Activated B cell treated with CpG ODN at 0.5 μM for 24 hours (primary cell): ENCODE data around the gene SERINC2. TPM values are rescaled to one million over a fixed set of nuclear protein-coding genes. Genes with fewer than 3 reads are reported as not detected.
A peak's percentile ranks its signal among the peaks of the same experiment; 100 is the strongest.

Experiments
- ATAC-seq: fragments of 200-7000 bp; cut with Tn5 transposase; one replicate; pipeline ENCODE4 v1.10.0; 2021; ENCODE audit warnings: low read depth, mild to moderate bottlenecking, moderate library complexity
- CTCF ChIA-PET: fragments of 350-600 bp; sonication (Branson Sonifier 250); formaldehyde crosslinking; loops from one replicate; lab custom pipeline; 2021; ENCODE audit warnings: antibody characterized with exemption; lab: Charles Lee
- POLR2A ChIA-PET: fragments of 350-600 bp; sonication (Branson Sonifier 250); formaldehyde crosslinking; loops from one replicate; lab custom pipeline; 2021; ENCODE audit warnings: antibody characterized with exemption; lab: Charles Lee
- DNase-seq: peaks from one replicate; pipeline ENCODE4 v3.0.0; 2022
- H3K27ac Mint-ChIP-seq: one replicate; pipeline ENCODE4 v1.8.0; 2020; ENCODE audit warnings: mixed read lengths
- H3K27me3 Mint-ChIP-seq: one replicate; pipeline ENCODE4 v1.8.0; 2021; ENCODE audit warnings: mixed read lengths
- H3K36me3 Mint-ChIP-seq: one replicate; pipeline ENCODE4 v1.8.0; 2021; ENCODE audit warnings: low read depth, mixed read lengths
- H3K4me1 Mint-ChIP-seq: one replicate; pipeline ENCODE4 v1.8.0; 2021; ENCODE audit warnings: mixed read lengths
- H3K4me3 Mint-ChIP-seq: one replicate; pipeline ENCODE4 v1.8.0; 2020; ENCODE audit warnings: mild to moderate bottlenecking, mixed read lengths
- H3K9me3 Mint-ChIP-seq: one replicate; pipeline ENCODE4 v1.8.0; 2020; ENCODE audit warnings: mixed read lengths
- intact Hi-C: fragments of 100-400 bp; cut with micrococcal nuclease; formaldehyde crosslinking; loops from one replicate; pipeline ENCODE4 v1.15.1; 2024
- total RNA-seq: library from RNA; stranded (reverse); gene quantifications from 2 replicates; pipeline ENCODE4 v1.2.3, GENCODE V29; 2022
- TF ChIP-seq, protein P1 (sequence below): fragments of 200-600 bp; IDR thresholded peaks from one replicate; pipeline ENCODE4 v1.8.0; 2022; ENCODE audit warnings: antibody characterized with exemption, mild to moderate bottlenecking

SERINC2 gene
- total RNA-seq, 1 donor from 2014 or later, result 0.11 TPM

- ATAC-seq, result no peak
These were observed 22.7 kb downstream of the SERINC2 start for GRCh38 chr1:31435471-31436409.

GRCh38 chr1:31436596-31437432, 23.8 kb downstream of the SERINC2 start:
- Mint-ChIP-seq H3K27me3 (no peaks in the 10 kb centered on the region), H3K4me1 (peaks cover 47% of the 10 kb centered on the region), H3K36me3 (no peaks in the 10 kb centered on the region), H3K9me3 (no peaks in the 10 kb centered on the region), H3K27ac (no peak overlapping the region), H3K4me3 (no peak overlapping the region)
- ATAC-seq (no peak), DNase-seq (no peak)
- CTCF ChIA-PET, result no interaction called here
- intact Hi-C loops, result no loop called here
- TF ChIP-seq, protein P1, sequence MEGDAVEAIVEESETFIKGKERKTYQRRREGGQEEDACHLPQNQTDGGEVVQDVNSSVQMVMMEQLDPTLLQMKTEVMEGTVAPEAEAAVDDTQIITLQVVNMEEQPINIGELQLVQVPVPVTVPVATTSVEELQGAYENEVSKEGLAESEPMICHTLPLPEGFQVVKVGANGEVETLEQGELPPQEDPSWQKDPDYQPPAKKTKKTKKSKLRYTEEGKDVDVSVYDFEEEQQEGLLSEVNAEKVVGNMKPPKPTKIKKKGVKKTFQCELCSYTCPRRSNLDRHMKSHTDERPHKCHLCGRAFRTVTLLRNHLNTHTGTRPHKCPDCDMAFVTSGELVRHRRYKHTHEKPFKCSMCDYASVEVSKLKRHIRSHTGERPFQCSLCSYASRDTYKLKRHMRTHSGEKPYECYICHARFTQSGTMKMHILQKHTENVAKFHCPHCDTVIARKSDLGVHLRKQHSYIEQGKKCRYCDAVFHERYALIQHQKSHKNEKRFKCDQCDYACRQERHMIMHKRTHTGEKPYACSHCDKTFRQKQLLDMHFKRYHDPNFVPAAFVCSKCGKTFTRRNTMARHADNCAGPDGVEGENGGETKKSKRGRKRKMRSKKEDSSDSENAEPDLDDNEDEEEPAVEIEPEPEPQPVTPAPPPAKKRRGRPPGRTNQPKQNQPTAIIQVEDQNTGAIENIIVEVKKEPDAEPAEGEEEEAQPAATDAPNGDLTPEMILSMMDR, result no peak
- POLR2A ChIA-PET, result interaction anchor here (0.6 kb wide), 1 partner anchor 272 kb away, joined by 4 read pairs; no protein-coding TSS in a partner anchor

More at GRCh38 chr1:31435471-31436409, 22.7 kb downstream of the SERINC2 start:
- ChIA-PET CTCF (no interaction called here), POLR2A (no interaction called here)
- Mint-ChIP-seq H3K4me1 (peaks cover 40% of the 10 kb centered on the region), H3K4me3 (no peak overlapping the region), H3K9me3 (no peaks in the 10 kb centered on the region), H3K27ac (peak overlapping the region; percentile 35), H3K36me3 (no peaks in the 10 kb centered on the region), H3K27me3 (no peaks in the 10 kb centered on the region)
- no peak for DNase-seq
- intact Hi-C loops, result no loop called here
- TF ChIP-seq, protein P1, result no peak

GRCh38 chr1:31437433-31438037, 24.5 kb downstream of the SERINC2 start:
- DNase-seq, result no peak
- POLR2A ChIA-PET, result interaction anchor here (0.6 kb wide), 1 partner anchor 273 kb away, joined by 4 read pairs; no protein-coding TSS in a partner anchor
- Mint-ChIP-seq H3K4me1 (peaks cover 50% of the 10 kb centered on the region), H3K27me3 (no peaks in the 10 kb centered on the region), H3K36me3 (no peaks in the 10 kb centered on the region), H3K27ac (no peak overlapping the region), H3K9me3 (no peaks in the 10 kb centered on the region), H3K4me3 (no peak overlapping the region)
- CTCF ChIA-PET, result no interaction called here
- intact Hi-C loops, result no loop called here
- no peak for ATAC-seq
- TF ChIP-seq, protein P1, result no peak

DNA sequence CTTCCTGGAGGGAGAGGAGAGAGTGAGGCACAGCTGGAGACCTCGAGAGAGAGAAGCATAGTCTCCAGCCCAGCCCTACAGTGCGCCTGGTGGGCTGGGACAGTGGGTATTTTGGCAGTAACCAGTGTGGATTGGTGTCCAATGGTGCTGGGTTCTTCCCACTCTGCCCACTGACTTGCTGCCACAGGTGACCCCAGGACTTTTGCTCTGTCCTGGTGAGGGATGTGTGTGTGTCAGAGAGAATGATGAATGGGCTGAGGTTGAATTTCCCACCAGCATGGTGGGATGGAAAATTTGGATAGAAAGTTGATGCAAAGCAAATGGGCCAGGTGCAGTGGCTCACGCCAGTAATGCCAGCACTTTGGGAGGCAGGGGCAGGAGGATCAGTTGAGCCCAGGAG, 26.3 kb downstream of the SERINC2 start:
- TF ChIP-seq, protein P1, result no peak

More for the DNA sequence above, 26.3 kb downstream of the SERINC2 start:
- Mint-ChIP-seq H3K36me3 (no peaks in the 10 kb centered on the region), H3K9me3 (peaks cover 7% of the 10 kb centered on the region), H3K27me3 (no peaks in the 10 kb centered on the region), H3K27ac (no peak overlapping the region), H3K4me3 (no peak overlapping the region), H3K4me1 (peaks cover 38% of the 10 kb centered on the region)
- POLR2A ChIA-PET, result no interaction called here
- intact Hi-C loops, result no loop called here
- no peak for DNase-seq
- CTCF ChIA-PET, result interaction anchor here (0.6 kb wide), 1 partner anchor 420 kb away, joined by 3 read pairs; no protein-coding TSS in a partner anchor
- no peak for ATAC-seq
